Left forelimb (tissue), 1 donor: ENCODE results near the gene S100A11.
A peak's percentile ranks its signal among the peaks of the same experiment; 100 is the strongest.
"Not testable (repeated sequence)": the region's sequence is repeated elsewhere in the genome, so short reads cannot be mapped to it uniquely, and the experiment has no call there.

Experiments
- DNase-seq: peaks from one replicate; pipeline ENCODE4 v3.0.0-alpha.2; 2018; ENCODE audit warnings: low spot score

The S100A11 gene

GRCh38 chr1:152036267-152037216, at the start of gene S100A11:
Gene S100A11, minus strand, starts transcription at chr1:152037004. Its CDS starts 89 bp downstream, at chr1:152036915.
- peak; percentile 90 for DNase-seq

- DNase-seq, result no peak
Measured at GRCh38 chr1:152084853-152085252, 48.0 kb upstream of the S100A11 start.

GRCh38 chr1:152081026-152081425, 44.2 kb upstream of the S100A11 start:
- not testable (repeated sequence) for DNase-seq

- DNase-seq, result not testable (repeated sequence)
Measured at GRCh38 chr1:152080494-152080893, 43.7 kb upstream of the S100A11 start.

DNA sequence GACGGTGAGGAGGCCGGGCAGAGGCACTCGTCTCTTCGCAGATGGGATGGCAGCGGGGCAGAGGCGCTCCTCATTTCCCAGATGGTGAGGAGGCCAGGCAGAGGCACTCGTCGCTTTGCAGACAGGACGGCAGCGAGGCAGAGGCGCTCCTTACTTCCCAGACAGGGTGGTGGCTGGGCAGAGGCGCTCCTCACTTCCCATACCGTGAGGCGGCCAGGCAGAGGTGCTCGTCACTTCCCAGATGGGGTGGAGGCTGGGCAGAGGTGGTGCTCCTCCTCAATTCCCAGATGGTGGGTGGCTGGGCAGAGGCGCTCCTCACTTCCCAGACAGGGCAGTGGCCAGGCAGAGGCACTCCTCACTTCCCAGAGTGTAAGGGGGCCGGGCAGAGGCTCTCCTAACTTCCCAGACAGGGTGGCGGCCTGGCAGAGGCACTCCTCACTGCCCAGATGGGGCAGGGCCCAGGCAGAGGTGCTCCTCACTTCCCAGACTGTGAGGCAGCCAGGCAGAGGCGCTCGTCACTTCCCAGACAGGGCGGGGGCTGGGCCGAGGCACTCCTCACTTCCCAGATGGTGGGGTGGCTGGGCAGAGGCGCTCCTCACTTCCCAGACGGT, 42.1 kb upstream of the S100A11 start:
- no peak for DNase-seq

DNA sequence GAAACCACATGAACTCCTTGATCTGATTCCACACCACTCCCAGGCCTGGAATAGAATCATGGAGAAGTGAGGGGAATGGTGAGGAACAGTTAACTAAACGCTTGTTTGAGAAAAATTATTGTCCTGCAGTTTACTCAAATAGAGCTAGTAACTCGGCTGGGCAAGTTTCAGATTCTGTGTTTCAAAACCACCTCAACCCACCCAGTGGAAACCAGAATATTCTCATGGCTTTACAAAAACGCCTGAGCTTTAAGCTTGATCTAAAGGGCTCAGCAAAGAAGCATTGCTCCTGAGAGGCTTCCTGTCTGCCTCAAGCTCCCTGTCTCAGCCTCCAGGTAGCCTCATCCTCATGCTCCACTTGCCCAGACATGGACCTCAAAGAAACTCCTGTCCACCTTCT, 35.5 kb upstream of the S100A11 start:
- DNase-seq, result no peak

DNA sequence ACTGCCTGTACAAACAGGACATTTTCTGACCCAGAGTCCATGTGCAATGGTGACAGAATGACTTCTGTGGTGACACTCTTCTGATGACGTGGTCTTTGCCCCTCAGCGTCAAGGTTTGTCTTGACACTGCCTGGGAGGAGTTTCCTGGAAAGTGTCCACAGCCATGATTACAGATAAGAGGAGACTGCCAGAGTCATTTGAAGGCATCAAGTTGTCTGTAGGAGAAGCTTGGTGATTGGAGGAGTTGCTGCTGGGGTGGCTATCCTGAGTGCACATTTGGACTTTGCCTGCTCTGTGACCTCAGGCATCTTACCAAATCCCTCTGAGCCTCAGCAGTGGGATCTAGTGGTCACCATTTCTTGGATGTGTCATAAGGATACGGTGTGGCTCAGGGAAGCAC, 34.3 kb upstream of the S100A11 start:
- DNase-seq, result no peak

GRCh38 chr1:152067929-152068328, 31.1 kb upstream of the S100A11 start:
- DNase-seq, result no peak

DNA sequence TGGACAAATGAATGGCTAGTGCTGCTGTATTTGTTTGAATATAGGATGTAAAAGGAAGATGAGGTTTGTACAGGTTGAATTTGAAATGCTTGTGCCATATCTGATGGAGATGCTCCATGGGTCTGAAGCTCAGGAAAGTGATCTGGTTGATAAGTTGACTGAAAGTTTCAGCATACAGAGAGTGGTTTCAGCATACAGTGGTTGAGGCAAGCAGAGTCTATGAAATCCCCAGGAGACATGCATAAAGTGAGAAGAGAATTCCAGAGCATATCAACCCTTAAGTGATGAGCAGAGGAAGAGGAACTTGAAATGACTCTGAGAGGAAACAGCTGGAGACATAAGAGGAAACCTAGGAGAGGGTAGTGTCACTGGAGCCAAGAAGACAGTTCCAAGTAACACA, 30.3 kb upstream of the S100A11 start:
- DNase-seq, result no peak

DNA sequence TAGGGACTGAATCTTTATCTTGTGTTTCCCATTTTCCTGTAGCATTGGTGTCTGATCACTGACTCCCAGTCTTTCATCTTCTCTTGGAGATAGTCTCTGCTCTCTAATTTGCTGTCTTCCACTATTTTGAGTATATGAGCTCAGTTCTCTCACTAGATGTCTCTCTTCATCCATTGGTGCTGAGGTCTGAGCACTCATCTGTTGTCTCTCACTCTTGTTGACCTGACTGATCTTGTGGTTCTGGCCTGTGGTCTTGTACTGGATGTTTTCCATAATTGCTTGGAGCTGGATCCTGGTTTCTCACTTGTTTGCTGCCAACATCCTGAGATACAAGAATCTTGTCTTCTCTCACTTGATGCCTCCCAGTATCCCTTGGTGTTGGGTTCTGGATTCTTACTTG, 25.1 kb upstream of the S100A11 start:
- no peak for DNase-seq

GRCh38 chr1:152053375-152053774, 16.6 kb upstream of the S100A11 start:
- DNase-seq, result no peak

DNA sequence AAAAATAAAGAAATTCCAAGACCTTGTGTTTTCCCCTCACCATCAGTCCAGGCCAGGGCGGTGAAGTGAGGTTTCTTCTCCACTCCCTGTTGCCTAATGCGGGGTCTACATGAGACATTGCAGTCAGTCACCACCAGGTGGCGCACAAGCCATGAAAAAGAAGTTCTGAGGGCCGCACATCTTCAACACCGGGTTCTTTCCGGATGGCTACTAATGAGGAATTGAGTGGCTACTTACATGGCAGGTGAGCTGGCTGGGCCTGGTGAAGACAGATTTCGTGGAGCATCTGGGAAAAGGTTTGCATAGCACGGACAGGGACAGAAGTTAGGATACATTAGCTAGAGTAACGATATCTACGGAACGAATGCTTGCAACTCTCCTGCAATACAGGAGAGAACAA, 15.8 kb upstream of the S100A11 start:
- DNase-seq, result no peak

DNA sequence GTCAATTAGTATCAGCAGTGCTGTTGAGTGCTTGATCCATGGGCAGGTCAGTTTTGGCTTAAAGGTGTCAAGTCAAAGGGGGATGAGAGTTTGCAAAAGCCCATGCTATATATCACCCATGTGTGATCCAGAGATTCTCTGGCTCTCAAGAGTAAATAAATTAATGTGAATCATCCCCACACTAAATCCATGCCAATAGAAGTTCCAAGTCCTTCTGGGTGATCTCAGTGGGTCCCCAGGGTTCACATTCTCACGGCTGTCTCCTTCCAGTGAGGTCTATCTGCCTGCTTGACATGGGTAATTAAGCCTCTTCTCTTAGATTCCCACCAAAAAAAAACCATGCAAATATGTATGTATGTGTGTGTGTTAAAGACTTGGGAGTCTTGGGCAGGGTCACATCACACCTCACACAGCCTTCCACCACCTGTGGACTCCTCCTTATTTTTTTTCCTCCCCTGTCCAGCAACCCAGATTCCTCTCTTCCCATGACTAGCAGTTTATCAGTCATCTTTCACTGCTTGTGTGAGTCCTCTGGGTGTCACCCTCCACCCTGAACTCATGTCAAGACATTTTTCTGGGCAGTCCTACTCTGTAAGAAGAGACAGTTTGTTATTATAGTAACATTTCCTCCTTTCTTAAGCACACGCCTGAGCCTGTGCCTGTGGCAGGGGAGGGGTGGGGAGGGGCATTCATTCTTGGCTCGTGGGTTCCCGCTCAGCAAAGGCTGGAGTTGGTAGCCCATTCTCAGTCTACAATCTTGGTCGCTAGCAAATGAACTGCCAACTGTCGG, 14.3 kb upstream of the S100A11 start:
- no peak for DNase-seq

DNA sequence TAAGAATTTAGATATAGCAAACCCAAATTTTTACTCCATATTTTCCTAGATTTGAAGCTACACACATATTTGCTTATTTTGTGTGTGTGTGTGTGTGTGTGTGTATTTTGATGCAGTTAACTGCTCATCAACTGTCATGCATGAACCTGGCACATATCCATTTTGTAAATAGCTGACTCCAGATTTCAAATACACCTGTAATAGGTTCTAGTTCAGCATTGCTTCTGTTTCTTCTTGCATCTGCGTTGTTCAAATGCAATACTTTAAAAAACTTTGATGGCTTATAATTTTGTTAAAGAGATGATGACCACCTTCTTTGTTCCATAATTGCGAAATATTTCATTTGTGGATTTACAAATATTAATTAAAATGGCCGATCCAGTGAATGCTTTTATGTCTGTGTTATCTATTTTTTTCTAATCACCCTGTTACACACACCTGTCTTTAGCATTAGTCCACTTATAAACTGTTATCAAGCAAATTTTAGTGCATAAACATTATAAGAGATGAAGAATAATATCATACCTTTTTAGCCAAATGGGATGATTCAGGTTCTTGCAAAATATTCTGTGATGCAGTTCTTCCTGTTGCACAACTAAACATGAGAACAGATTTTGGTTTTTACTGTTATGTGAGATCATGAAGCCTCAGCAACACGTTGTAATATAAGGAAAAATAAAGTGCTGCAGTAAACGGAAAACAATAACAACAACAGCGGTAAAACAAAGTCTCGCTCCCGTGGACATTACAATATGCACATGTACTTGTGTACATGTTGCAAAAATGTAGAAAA, 12.7 kb upstream of the S100A11 start:
- DNase-seq, result no peak

- no peak for DNase-seq
Measured at GRCh38 chr1:152048416-152049009, 11.7 kb upstream of the S100A11 start.

DNA sequence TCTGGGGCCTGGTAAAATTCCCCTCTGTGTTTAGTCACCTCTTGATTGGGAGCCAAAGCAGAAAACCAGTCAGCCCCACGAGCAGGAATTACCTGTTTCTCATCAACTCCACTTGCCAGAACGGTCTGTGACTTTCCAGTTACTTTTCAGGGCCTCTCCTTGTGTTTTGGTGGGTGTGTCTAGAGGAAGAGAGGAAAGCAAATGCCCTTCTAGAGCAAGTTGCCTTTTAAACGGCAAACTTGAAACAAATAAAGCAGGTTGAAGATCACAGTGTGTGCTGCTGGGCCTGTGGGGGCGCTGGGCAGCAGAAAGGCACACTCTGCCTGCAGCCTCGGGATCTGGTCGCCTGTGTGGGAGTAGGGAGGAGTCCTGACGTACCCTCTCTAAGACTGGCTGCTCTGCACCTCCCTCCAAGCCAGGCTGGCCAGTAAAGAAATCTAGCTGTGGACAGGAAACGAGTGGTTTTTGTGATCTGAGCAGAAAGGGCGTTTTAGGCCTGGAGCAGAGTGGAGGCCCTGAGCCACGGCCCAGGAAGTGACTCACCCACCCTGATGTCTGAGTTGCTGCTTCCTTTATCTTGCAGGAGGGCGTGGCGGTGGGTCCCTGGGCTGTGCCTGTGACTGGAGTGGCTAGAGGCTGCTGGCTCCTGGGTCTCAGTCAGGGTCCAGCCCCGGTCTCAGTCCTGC, 11.1 kb upstream of the S100A11 start:
- DNase-seq, result peak; percentile 79

DNA sequence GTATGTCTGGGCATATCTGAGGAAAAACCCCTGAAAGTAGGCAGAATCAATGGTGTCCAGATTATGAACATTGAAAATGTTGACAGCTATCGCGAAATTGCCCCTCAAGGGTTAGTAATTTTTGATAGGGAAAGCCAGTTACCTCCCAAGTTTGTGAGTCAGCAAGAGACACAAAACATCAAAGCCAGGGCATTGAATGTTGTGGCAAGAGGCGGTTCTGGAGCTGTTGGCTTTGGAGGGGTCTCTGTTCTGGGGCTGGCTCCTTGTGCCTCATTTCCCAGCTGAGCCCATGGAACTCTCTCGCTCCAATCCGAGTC, 10.6 kb upstream of the S100A11 start:
- no peak for DNase-seq

DNA sequence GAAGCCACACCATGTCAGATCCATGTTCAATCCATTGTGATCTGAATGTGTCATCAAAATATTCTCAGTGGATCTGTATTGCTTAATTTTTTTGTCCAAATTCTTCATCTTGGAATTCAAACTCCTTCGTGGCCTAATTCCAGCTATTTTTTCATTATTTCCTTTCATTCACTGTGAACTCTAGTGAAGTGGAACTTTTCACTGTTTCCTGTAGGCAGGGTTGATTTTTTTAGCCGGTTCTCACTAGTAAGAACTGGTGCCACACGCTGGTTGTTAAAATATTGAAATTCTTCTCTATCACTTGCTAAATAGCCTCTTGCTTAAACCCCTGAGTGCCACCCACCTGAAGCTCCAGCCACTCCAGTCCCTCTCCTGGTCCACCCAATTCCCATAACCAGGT, 7.6 kb upstream of the S100A11 start:
- no peak for DNase-seq

GRCh38 chr1:152043870-152044269, 7.1 kb upstream of the S100A11 start:
- no peak for DNase-seq

GRCh38 chr1:152042030-152042429, 5.2 kb upstream of the S100A11 start:
- DNase-seq, result no peak

DNA sequence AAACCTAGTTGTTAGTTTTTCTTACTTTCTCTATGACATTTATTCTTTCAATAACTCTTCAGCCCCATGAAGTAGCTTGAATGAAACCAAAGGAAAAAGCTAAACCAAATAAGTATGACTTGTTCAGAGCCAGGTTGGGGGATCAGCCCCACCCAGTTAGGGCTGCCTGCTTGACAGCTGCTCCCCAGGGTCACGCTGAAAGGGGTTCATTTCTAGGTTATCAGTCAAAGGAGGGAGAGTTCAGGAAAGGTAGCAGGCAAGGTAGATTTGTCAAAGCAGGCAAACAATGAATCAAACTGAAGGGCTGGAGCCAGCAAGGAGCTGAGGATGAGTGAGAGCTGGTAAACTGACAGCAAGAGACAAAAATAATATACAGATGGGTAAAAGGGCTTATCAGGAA, 3.1 kb upstream of the S100A11 start:
- no peak for DNase-seq
